Gastrocnemius medialis (tissue), 4 donors: Measurements from ENCODE around the gene ORC3.

ENCODE experiments used
- CTCF ChIP-seq, 5 experiments: fragments of 450-650 bp in 3 of 5; fragments of 200-600 bp in 2 of 5; sonication (generic) in 2 of 5; IDR thresholded peaks in 4 of 5; conservative IDR thresholded peaks in 1 of 5; 1 replicate in 4 of 5; 2 replicates in 1 of 5; pipeline ENCODE4 v1.5.1; 2016 to 2019; ENCODE audit warnings: antibody characterized with exemption in 5 of 5, mild to moderate bottlenecking in 3 of 5, moderate library complexity in 3 of 5
- POLR2A ChIP-seq, 2 donors: fragments of 450-650 bp; IDR thresholded peaks; one replicate each; pipeline ENCODE4 v1.6.1; 2017; ENCODE audit warnings: antibody characterized with exemption in 2 of 2, mild to moderate bottlenecking in 2 of 2, moderate library complexity in 2 of 2

- no peak for TF ChIP-seq CTCF (IDR thresholded peaks at IDR 0.05 in 4 of 5, conservative IDR thresholded peaks at IDR 0.05 in 1 of 5)
- no peak for TF ChIP-seq POLR2A (IDR thresholded peaks at IDR 0.05)
Measured at GRCh38 chr6:87540539-87540938, 49.4 kb upstream of the ORC3 start.
